ENCODE data around the gene BRD1. TPM values are rescaled to one million over a fixed set of nuclear protein-coding genes. Genes with fewer than 3 reads are reported as not detected.

BRD1 gene
- total RNA-seq, 1 donor, result 23.5 TPM

DNA sequence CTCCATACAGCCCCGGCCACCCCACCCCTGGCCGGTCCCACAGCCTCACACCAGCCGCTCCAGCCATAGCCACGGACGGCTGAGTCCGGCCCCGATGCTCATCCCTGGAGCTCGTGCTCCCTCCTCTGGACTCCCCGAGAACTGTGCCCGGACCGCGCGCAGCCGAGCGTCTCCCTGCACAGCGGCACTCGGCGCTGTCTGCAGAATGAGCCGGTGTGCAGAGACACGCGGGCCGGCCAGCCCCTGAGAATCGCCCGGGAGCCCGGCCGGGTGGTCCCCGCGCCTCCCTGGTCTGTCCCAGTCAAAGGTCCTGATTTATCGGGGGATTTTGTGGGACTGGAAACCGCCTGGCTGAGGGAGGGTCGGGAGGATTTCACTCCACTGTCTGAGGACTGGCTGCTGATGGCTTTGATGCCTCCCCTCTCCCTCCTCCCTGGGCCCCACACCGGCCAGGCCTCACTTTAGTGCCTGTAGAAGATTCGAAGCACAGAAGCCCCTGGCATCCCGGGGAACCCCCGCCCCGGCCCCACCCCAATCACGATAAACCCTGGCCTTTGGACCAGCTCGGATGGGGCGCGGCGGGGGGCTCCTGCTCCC lies 102.7 kb downstream of the BRD1 start:
- H3K4me1 ChIP-seq (ENCODE audit: insufficient read depth, low read length), result no peaks in the 10 kb centered on the region
- H3K36me3 ChIP-seq (ENCODE audit: insufficient read depth, low read length), result no peaks in the 10 kb centered on the region
- H2AFZ ChIP-seq (ENCODE audit: low read length), result no peak overlapping the region
- H3K79me2 ChIP-seq (ENCODE audit: insufficient read depth, low read length), result no peaks in the 10 kb centered on the region
- H3K27ac ChIP-seq (ENCODE audit: low read depth, low read length), result no peak overlapping the region
- H4K20me1 ChIP-seq (ENCODE audit: insufficient read depth, low read length), result no peaks in the 10 kb centered on the region
- no peaks in the 10 kb centered on the region for H3K9me3 ChIP-seq (ENCODE audit: low read depth, low read length)
- DNase-seq (ENCODE audit: insufficient read length, low spot score, missing footprints), result peak; percentile 97
- H3K4me2 ChIP-seq (ENCODE audit: insufficient read depth, low read length), result no peak overlapping the region
- H3K4me3 ChIP-seq (ENCODE audit: insufficient read depth, low read length), result no peak overlapping the region
- TF ChIP-seq, protein P1, sequence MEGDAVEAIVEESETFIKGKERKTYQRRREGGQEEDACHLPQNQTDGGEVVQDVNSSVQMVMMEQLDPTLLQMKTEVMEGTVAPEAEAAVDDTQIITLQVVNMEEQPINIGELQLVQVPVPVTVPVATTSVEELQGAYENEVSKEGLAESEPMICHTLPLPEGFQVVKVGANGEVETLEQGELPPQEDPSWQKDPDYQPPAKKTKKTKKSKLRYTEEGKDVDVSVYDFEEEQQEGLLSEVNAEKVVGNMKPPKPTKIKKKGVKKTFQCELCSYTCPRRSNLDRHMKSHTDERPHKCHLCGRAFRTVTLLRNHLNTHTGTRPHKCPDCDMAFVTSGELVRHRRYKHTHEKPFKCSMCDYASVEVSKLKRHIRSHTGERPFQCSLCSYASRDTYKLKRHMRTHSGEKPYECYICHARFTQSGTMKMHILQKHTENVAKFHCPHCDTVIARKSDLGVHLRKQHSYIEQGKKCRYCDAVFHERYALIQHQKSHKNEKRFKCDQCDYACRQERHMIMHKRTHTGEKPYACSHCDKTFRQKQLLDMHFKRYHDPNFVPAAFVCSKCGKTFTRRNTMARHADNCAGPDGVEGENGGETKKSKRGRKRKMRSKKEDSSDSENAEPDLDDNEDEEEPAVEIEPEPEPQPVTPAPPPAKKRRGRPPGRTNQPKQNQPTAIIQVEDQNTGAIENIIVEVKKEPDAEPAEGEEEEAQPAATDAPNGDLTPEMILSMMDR (IDR thresholded peaks at IDR 0.05; ENCODE audit: extremely low read depth, low read depth, low read length), result peak; percentile 44
- peaks cover 6% of the 10 kb centered on the region for H3K27me3 ChIP-seq (ENCODE audit: insufficient read depth, low read length)

DNA sequence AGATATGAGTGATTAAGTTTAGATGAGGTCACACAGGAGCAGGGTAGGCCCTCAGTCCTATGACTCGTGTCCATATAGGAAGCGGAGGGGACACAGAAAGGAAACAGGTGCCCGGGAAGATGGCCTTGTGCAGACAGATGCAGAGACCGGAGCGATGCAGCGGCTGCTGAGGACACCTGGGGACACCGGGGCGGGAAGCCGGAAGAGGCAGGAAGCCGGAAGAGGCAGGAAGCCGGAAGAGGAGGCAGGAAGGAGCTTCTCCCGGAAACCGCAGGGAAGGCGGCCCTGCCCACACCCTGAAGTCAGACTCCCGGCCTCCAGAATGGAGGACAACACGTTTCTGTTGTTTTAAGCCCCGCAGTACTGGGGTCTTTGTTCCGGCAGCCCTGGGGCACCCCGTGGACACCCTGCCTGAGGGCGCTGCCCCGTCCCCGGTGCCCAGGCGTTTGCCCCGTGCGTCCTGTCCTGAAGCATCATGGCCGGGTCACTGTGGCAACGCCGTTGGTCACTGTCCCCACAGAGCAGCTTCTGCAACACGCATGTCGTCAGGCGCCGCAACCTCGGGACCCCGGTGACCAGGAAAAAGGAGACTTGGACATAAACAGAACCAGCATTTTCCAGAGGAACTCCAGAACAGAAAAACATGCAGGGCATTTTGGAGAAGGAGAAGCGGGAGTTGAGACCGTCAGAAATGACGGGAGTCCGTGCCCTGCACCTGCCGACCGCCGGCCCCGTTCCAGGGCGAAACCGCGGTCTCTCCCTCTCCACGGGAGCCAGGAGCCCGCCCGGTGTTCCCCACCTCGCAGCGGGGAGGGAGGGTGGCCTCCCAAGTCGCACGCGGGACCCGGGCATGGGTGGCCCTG lies 103.4 kb downstream of the BRD1 start:
- H3K79me2 ChIP-seq (ENCODE audit: insufficient read depth, low read length), result no peaks in the 10 kb centered on the region
- TF ChIP-seq, protein P1 (IDR thresholded peaks at IDR 0.05; ENCODE audit: extremely low read depth, low read depth, low read length), result no peak
- no peaks in the 10 kb centered on the region for H4K20me1 ChIP-seq (ENCODE audit: insufficient read depth, low read length)
- no peak overlapping the region for H3K4me3 ChIP-seq (ENCODE audit: insufficient read depth, low read length)
- H3K4me2 ChIP-seq (ENCODE audit: insufficient read depth, low read length), result no peak overlapping the region
- peaks cover 6% of the 10 kb centered on the region for H3K27me3 ChIP-seq (ENCODE audit: insufficient read depth, low read length)
- H3K4me1 ChIP-seq (ENCODE audit: insufficient read depth, low read length), result no peaks in the 10 kb centered on the region
- H3K36me3 ChIP-seq (ENCODE audit: insufficient read depth, low read length), result no peaks in the 10 kb centered on the region
- H2AFZ ChIP-seq (ENCODE audit: low read length), result no peak overlapping the region
- no peak overlapping the region for H3K27ac ChIP-seq (ENCODE audit: low read depth, low read length)
- no peaks in the 10 kb centered on the region for H3K9me3 ChIP-seq (ENCODE audit: low read depth, low read length)
- DNase-seq (ENCODE audit: insufficient read length, low spot score, missing footprints), result peak; percentile 85

DNA sequence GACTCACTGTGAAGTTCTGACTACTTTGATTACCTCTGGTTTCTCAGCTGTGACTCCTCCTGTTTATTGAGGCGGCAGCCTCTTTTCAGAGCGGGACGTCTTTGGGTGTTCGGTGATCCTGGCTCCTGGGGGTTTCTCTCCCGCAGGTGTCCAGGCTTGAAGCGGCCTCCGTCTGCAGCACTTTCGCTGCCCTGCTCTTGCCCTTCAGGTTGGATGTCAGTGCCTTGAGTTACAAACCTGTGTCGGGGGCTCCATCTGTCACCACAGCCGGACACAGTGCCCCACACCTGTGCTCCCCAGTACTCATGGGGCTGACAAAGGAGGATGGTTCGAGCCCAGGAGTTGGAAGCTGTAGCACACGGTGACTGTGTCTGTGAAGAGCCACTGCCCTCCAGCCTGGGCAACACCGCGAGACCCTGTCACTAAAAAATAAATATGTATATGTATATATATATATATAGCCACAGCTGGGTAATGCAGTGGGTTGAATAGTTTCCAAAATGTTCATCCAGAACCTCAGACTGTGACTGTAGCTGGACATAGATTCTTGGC lies 104.1 kb downstream of the BRD1 start:
- Histone ChIP-seq H3K4me1 (ENCODE audit: insufficient read depth, low read length) (no peaks in the 10 kb centered on the region), H3K4me2 (ENCODE audit: insufficient read depth, low read length) (no peak overlapping the region), H4K20me1 (ENCODE audit: insufficient read depth, low read length) (no peaks in the 10 kb centered on the region), H3K27me3 (ENCODE audit: insufficient read depth, low read length) (peaks cover 6% of the 10 kb centered on the region), H3K79me2 (ENCODE audit: insufficient read depth, low read length) (no peaks in the 10 kb centered on the region), H3K36me3 (ENCODE audit: insufficient read depth, low read length) (no peaks in the 10 kb centered on the region), H3K4me3 (ENCODE audit: insufficient read depth, low read length) (no peak overlapping the region), H3K9me3 (ENCODE audit: low read depth, low read length) (no peaks in the 10 kb centered on the region), H3K27ac (ENCODE audit: low read depth, low read length) (no peak overlapping the region), H2AFZ (ENCODE audit: low read length) (no peak overlapping the region)
- no peak for DNase-seq (ENCODE audit: insufficient read length, low spot score, missing footprints)
- TF ChIP-seq, protein P1 (IDR thresholded peaks at IDR 0.05; ENCODE audit: extremely low read depth, low read depth, low read length), result no peak

Small RNA genes within 50 kb of the gene (small RNA-seq; reads per million reads assigned to genes)
- gene AL117328.1, result not detected
- not detected for gene RF00017

Other genes with a start within 250 kb of the BRD1 start
- 8.0 and 8.3 TPM in 2 replicates for gene ZBED4, start 26.0 kb upstream of the BRD1 start, total RNA-seq
- gene ALG12, start 90.6 kb upstream of the BRD1 start, total RNA-seq, result 18.8 and 20.0 TPM in 2 replicates
- 28.0 and 31.1 TPM in 2 replicates for gene CRELD2, start 90.8 kb upstream of the BRD1 start, total RNA-seq
- gene PIM3, start 132.9 kb upstream of the BRD1 start, total RNA-seq, result 14.4 and 19.9 TPM in 2 replicates
- not detected in 2 replicates for gene IL17REL, start 184.9 kb upstream of the BRD1 start, total RNA-seq
- not detected in 2 replicates for gene TTLL8, start 230.4 kb upstream of the BRD1 start, total RNA-seq

Measured in osteoblast (primary cell).